ENCODE data around the gene FAM163B.

FAM163B gene

GRCh38 chr9:133579601-133580418 is 29.4 kb downstream of the FAM163B start:
- no peak for DNase-seq

- peak; percentile 55 for DNase-seq
These were observed 30.4 kb downstream of the FAM163B start for GRCh38 chr9:133578524-133579441.

GRCh38 chr9:133577737-133578112 is 31.5 kb downstream of the FAM163B start:
- DNase-seq, result no peak

- DNase-seq, result no peak
These were observed 32.1 kb downstream of the FAM163B start for GRCh38 chr9:133576875-133577736.

DNA sequence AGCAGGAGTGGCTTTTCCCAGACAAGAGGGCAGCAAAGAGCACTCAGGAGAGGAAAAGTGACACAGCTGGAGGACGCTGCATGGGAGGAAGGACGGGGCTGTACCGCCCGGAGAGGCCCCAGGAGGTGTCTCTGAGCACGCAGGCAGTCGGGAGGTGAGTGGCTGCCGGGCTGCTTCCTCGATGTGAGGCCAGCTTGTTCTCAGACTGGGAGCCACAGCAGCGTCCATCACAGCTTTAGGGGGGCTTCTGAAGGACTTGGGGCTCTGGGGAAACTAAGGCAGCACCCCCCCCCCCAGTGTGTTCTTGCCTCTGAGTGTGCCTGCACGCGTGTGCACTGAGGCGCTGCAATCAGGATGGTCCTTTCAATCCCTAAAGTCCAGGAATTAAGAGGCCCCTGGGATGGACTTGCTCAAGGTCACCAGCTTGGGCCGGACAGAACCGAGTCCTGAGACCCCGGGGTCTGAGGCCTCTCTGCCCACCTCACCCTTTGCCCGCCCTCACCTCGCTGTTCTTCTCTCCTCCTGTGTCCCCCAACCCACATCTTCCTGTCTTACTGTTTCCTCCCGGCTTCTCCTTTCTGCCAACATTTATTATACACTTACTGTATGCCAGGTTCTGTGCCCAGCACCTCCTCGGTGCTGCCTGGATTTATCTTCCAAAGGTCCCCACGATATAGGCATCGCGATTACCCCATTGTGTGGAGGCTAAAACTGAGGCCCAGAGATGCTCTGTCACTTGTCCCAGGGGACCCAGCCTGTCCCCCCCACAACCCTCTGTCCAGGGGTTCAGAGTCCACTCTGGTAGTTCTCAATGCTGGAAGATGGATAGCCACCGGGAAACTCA is 32.9 kb downstream of the FAM163B start:
- DNase-seq, result peak; percentile 47

DNA sequence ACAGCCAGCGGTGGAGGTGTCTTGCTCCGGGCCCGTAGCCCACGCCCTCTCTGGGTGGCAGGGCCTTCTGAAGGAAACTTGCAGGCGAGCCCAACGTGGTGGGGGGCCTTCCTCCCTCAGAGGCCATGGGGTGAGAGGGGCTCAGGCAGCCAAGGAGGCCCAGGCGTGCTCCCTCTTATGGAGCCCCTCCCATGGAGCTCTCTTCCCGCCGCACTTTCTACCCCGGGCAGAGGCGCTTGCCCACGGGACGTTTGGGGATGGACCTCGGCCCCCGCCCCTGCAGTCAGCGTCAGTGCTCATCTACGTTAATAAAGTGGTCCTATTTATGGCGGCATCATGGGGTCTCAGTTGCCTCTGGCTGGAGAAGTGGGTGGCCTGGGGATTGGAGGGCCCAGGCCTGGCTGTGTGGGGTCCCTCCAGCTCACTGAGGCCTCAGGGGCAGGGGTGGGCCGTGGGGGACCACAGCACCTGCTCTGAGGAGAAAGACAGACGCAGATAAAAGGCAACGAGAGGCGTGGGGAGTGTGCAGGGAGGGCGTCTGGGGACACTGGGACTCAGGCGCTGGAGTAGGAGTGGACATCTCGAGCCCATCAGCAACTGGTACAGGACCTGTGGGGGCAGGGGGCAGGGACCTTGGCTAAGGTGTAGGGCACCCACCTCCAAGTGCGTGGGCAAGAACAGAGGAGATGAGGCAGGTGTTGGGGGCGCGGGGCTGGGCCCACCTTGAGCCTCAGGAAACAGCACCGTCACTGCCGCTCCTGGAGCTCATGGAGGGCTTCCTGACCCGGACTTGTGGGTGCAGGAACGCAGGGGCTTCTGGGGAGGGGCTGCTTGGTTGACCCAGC is 33.8 kb downstream of the FAM163B start:
- DNase-seq, result no peak

GRCh38 chr9:133574771-133575170 is 34.4 kb downstream of the FAM163B start:
- DNase-seq, result no peak

GRCh38 chr9:133573791-133574515 is 35.2 kb downstream of the FAM163B start:
- DNase-seq, result no peak

DNA sequence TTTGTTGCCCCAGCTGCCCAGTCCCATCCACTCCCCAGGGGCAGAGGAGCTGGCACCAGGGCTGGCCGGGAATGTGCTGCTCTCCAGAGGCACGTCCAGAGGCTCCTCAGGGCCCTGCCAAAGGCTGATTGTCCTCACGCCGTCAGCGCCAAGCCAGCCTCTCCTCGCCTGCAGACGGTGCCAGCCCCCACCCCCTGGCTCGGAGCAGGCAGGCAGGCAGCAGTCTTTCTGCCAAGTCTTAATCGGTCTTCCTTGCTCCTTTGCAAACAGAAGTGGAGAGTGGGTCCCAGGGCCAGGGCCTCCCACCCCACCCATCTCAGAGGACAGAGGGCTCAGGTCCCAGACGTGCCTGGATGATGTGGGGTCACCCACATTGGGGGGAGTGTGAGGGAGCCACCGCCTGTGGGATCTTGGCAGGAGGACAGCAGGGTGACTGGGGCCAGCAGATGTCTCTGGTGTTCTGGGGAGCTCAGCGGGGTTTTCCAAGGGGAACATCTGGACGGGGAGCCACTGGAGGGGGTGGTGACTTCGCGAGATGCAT is 36.3 kb downstream of the FAM163B start:
- no peak for DNase-seq

- no peak for DNase-seq
These were observed 37.1 kb downstream of the FAM163B start for GRCh38 chr9:133571896-133572595.

GRCh38 chr9:133571391-133571890 is 37.7 kb downstream of the FAM163B start:
- no peak for DNase-seq

- no peak for DNase-seq
These were observed 38.5 kb downstream of the FAM163B start for GRCh38 chr9:133570691-133571080.

DNA sequence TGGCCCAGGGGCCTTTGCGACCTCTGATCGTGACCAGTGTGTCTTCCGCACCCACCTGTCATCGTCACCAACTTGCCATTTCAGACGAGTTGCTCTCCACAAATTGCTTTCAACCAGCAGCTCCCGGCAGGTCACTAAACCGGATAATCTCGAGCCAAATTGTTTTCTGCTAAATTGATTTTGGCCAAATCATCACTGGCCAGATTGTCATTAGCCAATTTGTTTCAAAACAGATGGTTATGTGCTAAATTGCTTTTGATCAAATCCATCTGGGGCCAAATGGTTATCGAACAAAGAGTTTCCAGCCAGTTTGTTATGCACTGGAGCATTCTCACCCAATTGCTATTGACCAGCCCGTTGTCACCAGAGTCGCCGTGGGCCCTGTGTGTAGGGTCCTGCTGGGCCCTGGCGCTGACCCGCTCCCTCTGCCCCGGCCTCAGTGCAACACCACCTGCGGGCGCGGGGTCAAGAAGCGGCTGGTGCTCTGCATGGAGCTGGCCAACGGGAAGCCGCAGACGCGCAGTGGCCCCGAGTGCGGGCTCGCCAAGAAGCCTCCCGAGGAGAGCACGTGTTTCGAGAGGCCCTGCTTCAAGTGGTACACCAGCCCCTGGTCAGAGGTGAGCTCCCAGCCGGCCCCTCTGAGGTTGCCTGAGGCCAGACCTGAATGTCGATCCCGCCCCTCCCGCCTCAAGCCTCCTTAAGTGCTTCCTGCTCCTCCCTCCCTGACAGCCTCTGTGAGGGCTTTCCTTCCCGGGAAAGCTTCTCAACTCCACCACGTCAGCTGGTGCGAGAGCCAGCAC is 39.1 kb downstream of the FAM163B start:
- peak; percentile 75 for DNase-seq

DNA sequence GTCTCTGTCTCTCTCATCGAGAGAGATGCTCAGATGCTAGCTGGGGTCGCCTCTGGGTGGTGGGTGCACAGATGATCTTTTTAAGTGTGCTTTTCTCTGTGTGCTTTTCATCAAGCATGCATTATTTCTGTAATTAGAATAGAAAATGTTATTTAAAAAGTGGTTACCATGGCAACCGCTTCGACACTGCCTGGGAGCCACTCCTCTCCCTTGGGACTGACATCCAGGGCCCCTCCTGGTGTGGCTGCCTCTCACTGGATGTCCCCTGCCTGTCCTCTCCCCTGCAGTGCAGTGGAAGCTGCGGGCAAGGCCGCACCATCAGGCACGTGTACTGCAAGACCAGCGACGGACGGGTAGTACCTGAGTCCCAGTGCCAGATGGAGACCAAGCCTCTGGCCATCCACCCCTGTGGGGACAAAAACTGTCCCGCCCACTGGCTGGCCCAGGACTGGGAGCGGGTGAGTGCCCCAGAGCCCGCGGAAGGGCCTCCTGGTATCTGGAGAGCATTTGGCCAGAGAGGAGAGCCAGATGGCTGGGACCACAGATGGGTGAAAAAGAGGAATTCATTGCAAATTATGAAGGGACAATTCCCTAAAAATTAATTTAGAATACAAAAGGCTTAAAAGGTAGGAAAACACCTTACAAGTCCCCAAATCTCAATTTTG is 39.9 kb downstream of the FAM163B start:
- no peak for DNase-seq

DNA sequence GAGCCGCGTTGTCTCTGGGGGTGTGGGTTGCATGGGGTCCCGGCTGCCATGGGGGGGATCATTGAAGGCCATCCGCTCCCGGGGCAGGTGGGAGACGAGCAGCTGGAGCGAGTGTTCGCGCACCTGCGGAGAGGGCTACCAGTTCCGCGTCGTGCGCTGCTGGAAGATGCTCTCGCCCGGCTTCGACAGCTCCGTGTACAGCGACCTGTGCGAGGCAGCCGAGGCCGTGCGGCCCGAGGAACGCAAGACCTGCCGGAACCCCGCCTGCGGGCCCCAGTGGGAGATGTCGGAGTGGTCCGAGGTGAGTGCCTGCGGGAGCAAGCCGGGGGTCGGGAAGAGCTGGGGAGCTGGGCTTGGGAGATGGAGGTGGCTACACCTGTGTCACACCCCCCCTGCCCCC is 41.0 kb downstream of the FAM163B start:
- DNase-seq, result no peak

DNA sequence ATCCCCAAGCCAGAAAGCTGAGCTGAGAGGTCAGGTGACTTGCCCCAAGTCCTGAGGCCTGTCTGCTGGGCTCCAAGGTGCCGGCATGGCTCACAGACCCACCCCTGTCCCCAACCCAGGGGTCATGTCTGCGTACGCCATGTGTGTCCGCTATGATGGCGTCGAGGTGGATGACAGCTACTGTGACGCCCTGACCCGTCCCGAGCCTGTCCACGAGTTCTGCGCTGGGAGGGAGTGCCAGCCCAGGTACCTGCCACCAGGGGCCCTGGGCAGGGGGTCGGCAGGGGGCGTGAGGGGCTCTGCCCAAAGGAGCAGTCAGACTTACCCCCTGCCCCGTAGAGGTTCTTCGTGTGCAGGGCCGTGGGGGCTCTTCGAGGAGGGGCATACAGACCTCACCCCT is 42.4 kb downstream of the FAM163B start:
- no peak for DNase-seq

- no peak for DNase-seq
These were observed 42.8 kb downstream of the FAM163B start for GRCh38 chr9:133566382-133566781.
